GM19324 (cell line): ENCODE data around the gene STIP1.

ENCODE experiments used
- ATAC-seq: cut with Tn5 transposase; IDR thresholded peaks from one replicate; pipeline ENCODE4 v1.9.1; 2021; ENCODE audit warnings: mild to moderate bottlenecking, moderate library complexity; ENCODE audit not compliant: unreplicated experiment, low FRiP score

The STIP1 gene

GRCh38 chr11:64234647-64235379, 48.8 kb downstream of the STIP1 start:
- peak; percentile 22 for ATAC-seq

DNA sequence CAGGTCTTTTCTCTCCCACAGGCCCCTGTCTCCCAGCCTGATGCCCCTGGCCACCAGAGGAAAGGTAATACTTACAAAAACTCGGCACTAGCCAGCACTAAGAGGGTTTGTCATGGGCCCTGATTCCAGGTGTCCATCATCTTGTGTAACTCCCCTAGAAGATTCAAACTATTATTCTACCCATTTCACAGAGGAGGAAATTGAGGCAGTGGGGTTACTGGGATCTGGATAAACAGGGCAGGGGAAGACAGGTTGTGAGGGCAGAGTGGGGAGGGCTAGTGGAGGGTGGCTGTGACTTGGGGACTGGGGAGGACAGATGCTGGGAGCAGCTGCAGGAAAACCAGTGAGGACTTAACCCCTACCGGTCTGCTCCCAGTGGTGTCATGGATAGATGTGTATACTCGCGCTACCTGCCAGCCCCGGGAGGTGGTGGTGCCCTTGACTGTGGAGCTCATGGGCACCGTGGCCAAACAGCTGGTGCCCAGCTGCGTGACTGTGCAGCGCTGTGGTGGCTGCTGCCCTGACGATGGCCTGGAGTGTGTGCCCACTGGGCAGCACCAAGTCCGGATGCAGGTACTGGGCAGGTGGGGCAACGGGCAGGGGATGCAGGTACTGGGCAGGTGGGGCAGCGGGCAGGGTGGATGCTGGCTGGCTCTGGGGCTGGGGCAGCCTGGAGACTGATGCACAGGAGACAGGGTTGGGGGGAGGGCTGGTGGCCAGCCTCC, 49.6 kb downstream of the STIP1 start:
- ATAC-seq: no peak

GRCh38 chr11:64237484-64237951, 51.5 kb downstream of the STIP1 start:
- no peak for ATAC-seq

- ATAC-seq: no peak
These were observed 52.1 kb downstream of the STIP1 start for GRCh38 chr11:64238076-64238475.

DNA sequence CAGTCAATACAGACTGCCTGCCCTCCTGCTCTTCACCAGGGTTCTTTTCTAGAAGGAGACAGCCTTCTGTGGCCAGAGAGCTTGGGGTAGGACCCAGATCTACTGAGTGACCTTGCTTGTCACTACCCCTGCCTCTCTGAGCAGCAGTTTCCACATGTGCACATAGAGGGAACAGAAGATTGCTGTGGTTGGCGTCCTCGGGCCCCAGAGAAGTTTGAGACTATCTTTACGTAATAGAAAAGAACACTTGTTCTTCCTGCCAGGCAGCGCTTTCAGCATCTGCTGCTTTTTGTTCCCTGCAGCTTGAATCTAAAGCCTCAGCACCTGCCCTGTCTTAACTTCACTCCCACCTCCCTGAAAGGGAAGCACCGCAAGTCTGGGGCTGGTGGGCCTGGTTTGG, 53.0 kb downstream of the STIP1 start:
- no peak for ATAC-seq

- no peak for ATAC-seq
These were observed 53.9 kb downstream of the STIP1 start for GRCh38 chr11:64239662-64240434.

GRCh38 chr11:64240435-64241240, 54.7 kb downstream of the STIP1 start, which contains the start of gene FKBP2:
Gene FKBP2 (plus strand): TSS chr11:64241095. CDS start chr11:64242388, 1,293 bp downstream.
- ATAC-seq: peak; percentile 74

- ATAC-seq: peak; percentile 71
These were observed 55.2 kb downstream of the STIP1 start for GRCh38 chr11:64241241-64241490.

- peak; percentile 6 for ATAC-seq
These were observed 55.8 kb downstream of the STIP1 start for GRCh38 chr11:64241491-64242374.

DNA sequence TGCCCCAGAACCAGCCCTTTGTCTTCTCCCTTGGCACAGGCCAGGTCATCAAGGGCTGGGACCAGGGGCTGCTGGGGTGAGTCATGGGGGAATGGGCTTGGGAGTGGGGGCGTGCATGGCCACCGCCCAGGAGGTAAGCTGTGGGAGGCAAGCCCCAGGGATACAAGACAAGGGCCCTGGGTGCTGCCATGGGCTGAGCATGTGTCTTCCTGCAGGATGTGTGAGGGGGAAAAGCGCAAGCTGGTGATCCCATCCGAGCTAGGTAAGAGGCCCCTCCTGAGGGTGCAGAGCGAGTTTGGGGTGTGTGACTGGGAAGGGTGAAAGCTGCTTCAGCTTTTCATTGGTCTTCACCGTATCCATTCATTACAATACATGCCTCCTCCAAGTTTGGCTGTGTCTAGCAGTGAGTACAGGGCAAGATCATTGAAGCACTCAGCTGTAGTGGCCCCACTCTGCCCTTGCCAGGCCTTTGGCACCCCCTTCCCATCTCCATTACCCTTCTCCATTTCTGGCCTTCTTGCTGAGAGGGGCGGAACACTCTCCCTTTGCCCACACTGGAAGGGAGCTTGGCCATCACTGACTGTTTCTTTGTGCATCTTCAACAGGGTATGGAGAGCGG, 57.4 kb downstream of the STIP1 start:
- ATAC-seq: no peak

DNA sequence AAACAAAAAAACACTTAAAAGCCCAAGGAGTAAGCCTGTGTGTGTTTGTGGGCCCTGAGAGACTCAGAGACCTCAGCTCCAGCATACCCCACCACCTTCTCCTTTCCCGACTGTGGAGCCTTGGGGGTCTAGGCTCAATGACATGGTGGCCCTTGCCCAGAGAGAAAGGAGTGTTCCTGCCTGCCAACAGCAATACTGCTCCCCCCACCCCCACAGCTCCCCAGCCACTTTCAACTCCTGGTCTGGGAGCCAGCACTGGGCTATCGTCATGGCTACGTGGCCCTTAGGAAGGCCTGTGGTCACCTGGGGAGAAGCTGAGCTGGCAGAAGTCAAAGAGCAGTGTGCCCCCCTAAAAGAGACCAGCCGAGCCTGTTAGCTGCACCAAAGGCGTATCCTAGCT, 58.1 kb downstream of the STIP1 start:
- no peak for ATAC-seq

GRCh38 chr11:64244966-64245365, 59.0 kb downstream of the STIP1 start:
- ATAC-seq: no peak

- no peak for ATAC-seq
These were observed 59.4 kb downstream of the STIP1 start for GRCh38 chr11:64245401-64245796.

- ATAC-seq: no peak
These were observed 60.0 kb downstream of the STIP1 start for GRCh38 chr11:64245797-64246620.

DNA sequence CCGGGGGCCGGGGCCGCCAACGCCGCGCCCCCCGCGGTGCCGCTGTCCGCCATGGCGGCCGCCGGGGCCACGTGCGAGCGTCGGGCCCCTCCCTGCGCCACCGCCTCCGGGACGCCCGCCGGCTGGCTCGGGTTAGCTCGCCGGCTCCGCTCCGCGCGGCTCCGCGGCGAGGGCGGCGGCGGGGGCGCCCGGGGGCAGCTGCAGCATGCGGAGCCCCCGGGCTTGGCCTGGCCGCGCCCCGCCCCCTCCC, 60.6 kb downstream of the STIP1 start:
- peak; percentile 16 for ATAC-seq

GRCh38 chr11:64246871-64247728, 61.1 kb downstream of the STIP1 start, which contains the start of gene PPP1R14B:
Gene PPP1R14B (minus strand): TSS chr11:64246943. CDS start chr11:64246673, 270 bp downstream.
- ATAC-seq: peak; percentile 37

- no peak for ATAC-seq
These were observed 62.0 kb downstream of the STIP1 start for GRCh38 chr11:64247729-64248531.
